ENCODE measurements around the gene GPR152. TPM values are rescaled to one million over a fixed set of nuclear protein-coding genes. Genes with fewer than 3 reads are reported as not detected.
A peak's percentile ranks its signal among the peaks of the same experiment; 100 is the strongest.

The GPR152 gene
- total RNA-seq, 6 donors from 2014 or later: not detected

GRCh38 chr11:67416416-67417335 lies 35.9 kb downstream of the GPR152 start:
- 31 to 39% methylated on average over 12 to 21 of the region's 21 CpGs for WGBS, 2 donors
- TF ChIP-seq POLR2A (IDR thresholded peaks at IDR 0.05) (no peak), CTCF (IDR thresholded peaks at IDR 0.05) (no peak), POLR2AphosphoS5 (IDR thresholded peaks at IDR 0.05) (no peak), EP300 (IDR thresholded peaks at IDR 0.05) (no peak)
- H3K4me3 ChIP-seq: no peak overlapping the region
- no peaks in the 10 kb centered on the region for H3K9me3 ChIP-seq
- H3K27ac ChIP-seq: peak overlapping the region; percentile 42 to 68 (median 52)
- DNase-seq (peak in 1 of 2 donors; percentile 61), ATAC-seq (ENCODE audit: low FRiP score in 2 of 2) (no peak)
- no peaks in the 10 kb centered on the region for H3K36me3 ChIP-seq
- H3K27me3 ChIP-seq: peaks cover 0 to 3% (median 0%) of the 10 kb centered on the region in 4 donors
- peaks cover 47 to 63% (median 50%) of the 10 kb centered on the region in 4 donors for H3K4me1 ChIP-seq

GRCh38 chr11:67415501-67416304 lies 36.8 kb downstream of the GPR152 start, which contains the start of gene CARNS1:
Gene CARNS1 (plus strand): TSS chr11:67415678. CDS start chr11:67416200, 522 bp downstream.
- Histone ChIP-seq H3K27me3 (peaks cover 0 to 3% (median 0%) of the 10 kb centered on the region in 4 donors), H3K9me3 (no peaks in the 10 kb centered on the region), H3K4me1 (peaks cover 43 to 57% (median 48%) of the 10 kb centered on the region in 4 donors), H3K27ac (peak within 1 kb of the TSS in 3 of 4 donors; percentile 35 to 71 (median 68)), H3K36me3 (no peaks in the 10 kb centered on the region), H3K4me3 (peak within 1 kb of the TSS in 3 of 4 donors; percentile 25 to 42 (median 39))
- TF ChIP-seq CTCF (IDR thresholded peaks at IDR 0.05): no peak
- TF ChIP-seq EP300 (IDR thresholded peaks at IDR 0.05): no peak
- no peak for TF ChIP-seq POLR2A (IDR thresholded peaks at IDR 0.05)
- WGBS, 2 donors: 27 to 29% methylated on average over 1 to 13 of the region's 67 CpGs
- DNase-seq (peak in 1 of 2 donors; percentile 90), ATAC-seq (ENCODE audit: low FRiP score in 2 of 2) (no peak)

- ATAC-seq (ENCODE audit: low FRiP score in 2 of 2) (no peak), DNase-seq (no peak)
- H3K27ac ChIP-seq: no peak overlapping the region
- 62 to 72% methylated on average over 2 of the region's 2 CpGs for WGBS, 2 donors
- H3K4me3 ChIP-seq: no peak overlapping the region
- TF ChIP-seq POLR2A (IDR thresholded peaks at IDR 0.05): no peak
- no peak for TF ChIP-seq EP300 (IDR thresholded peaks at IDR 0.05)
- TF ChIP-seq POLR2AphosphoS5 (IDR thresholded peaks at IDR 0.05): no peak
- TF ChIP-seq CTCF (IDR thresholded peaks at IDR 0.05): no peak
- H3K4me1 ChIP-seq: peaks cover 26 to 49% (median 46%) of the 10 kb centered on the region in 4 donors
- H3K9me3 ChIP-seq: no peaks in the 10 kb centered on the region
- peaks cover 0 to 3% (median 0%) of the 10 kb centered on the region in 4 donors for H3K27me3 ChIP-seq
- no peaks in the 10 kb centered on the region for H3K36me3 ChIP-seq
Observed at GRCh38 chr11:67413266-67413849, 39.2 kb downstream of the GPR152 start.

GRCh38 chr11:67412495-67413179 lies 39.9 kb downstream of the GPR152 start:
- no peak overlapping the region for H3K4me3 ChIP-seq
- TF ChIP-seq POLR2A (IDR thresholded peaks at IDR 0.05) (no peak), POLR2AphosphoS5 (IDR thresholded peaks at IDR 0.05) (no peak), EP300 (IDR thresholded peaks at IDR 0.05) (no peak), CTCF (IDR thresholded peaks at IDR 0.05) (no peak)
- H3K36me3 ChIP-seq: no peaks in the 10 kb centered on the region
- no peaks in the 10 kb centered on the region for H3K9me3 ChIP-seq
- WGBS, 2 donors: 83 to 89% methylated on average over 6 to 9 of the region's 9 CpGs
- ATAC-seq (ENCODE audit: low FRiP score in 2 of 2) (no peak), DNase-seq (no peak)
- peaks cover 24 to 46% (median 45%) of the 10 kb centered on the region in 4 donors for H3K4me1 ChIP-seq
- peaks cover 0 to 3% (median 0%) of the 10 kb centered on the region in 4 donors for H3K27me3 ChIP-seq
- H3K27ac ChIP-seq: no peak overlapping the region
